ENCODE data around the gene SLX9. TPM values are rescaled to one million over a fixed set of nuclear protein-coding genes. Genes with fewer than 3 reads are reported as not detected.

Gene SLX9
- total RNA-seq, 1 experiment from 2014 or later, result 77.2 TPM

DNA sequence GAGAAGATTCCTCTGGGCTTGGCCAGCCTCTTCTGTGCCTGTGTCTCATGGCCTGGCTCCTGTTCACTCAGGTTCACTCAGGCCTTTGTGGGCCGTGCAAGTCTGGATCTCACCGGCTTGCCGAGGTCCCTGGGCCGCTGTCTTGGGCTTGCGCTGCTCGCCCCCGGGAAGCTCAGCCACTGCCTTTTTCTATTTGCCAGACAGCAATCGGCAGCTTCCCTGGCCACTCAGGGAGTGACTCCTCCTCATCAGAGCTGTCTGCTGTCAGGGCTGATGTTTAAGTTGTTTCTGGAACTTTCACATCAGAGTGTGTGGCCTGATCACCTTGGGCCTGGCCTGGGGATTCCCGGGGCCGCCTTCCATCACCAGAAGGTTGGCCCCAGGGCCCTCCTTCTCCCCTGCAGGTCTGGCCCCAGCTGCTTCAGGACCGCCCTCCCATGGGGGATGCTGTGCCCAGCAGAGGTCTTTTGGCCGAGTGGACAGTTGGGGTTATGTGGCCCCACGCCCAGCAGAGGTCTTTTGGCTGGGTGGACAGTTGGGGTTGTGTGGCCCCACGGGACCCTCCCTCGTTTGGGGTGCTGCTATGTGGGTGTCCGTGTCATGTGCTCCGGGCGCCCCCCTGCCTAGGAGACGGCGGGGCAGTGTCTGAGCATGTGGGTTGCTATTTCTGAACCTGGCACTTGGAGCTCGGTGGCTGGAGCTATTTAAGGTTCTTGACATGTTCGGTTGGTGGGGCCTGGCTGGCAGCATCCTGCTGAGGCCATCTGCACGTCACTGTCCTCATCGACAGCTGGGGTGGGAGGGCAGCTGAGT lies 12.5 kb downstream of the SLX9 start:
- DNase-seq (ENCODE audit: low spot score) (no peak), ATAC-seq (no peak)
- Mint-ChIP-seq H3K9me3 (no peaks in the 10 kb centered on the region), H3K4me1 (0 out of 2 replicates have a peak, but pooled peaks cover 2% of the 10 kb centered on the region), H3K4me3 (no peak overlapping the region), H3K27me3 (ENCODE audit: low read depth) (no peaks in the 10 kb centered on the region), H3K27ac (no peak overlapping the region), H3K36me3 (peaks cover 18% of the 10 kb centered on the region)
- ChIA-PET POLR2A (no interaction called here), CTCF (interaction anchor here (0.8 to 1.9 kb wide), 3 partner anchors 20 to 186 kb away, joined by 3 to 6 read pairs (median 4); no protein-coding TSS in a partner anchor)
- TF ChIP-seq JUN (CRISPR knock-in tag; IDR thresholded peaks at IDR 0.05) (no peak), ZNF219 (CRISPR knock-in tag; IDR thresholded peaks at IDR 0.05; ENCODE audit: borderline replicate concordance) (no peak), MXD4 (CRISPR knock-in tag; IDR thresholded peaks at IDR 0.05; ENCODE audit: borderline replicate concordance) (no peak), FOXK1 (CRISPR knock-in tag; IDR thresholded peaks at IDR 0.05) (no peak), NR1H2 (CRISPR knock-in tag; IDR thresholded peaks at IDR 0.05) (no peak), KAT7 (CRISPR knock-in tag; IDR thresholded peaks at IDR 0.05; ENCODE audit: borderline replicate concordance) (no peak), CBFB (CRISPR knock-in tag; IDR thresholded peaks at IDR 0.05; ENCODE audit: low read depth) (no peak), ZNF512 (CRISPR knock-in tag; IDR thresholded peaks at IDR 0.05; ENCODE audit: borderline replicate concordance) (no peak), ELF4 (CRISPR knock-in tag; IDR thresholded peaks at IDR 0.05; ENCODE audit: low read depth) (no peak), ZNF396 (CRISPR knock-in tag; IDR thresholded peaks at IDR 0.05; ENCODE audit: borderline replicate concordance) (no peak), JAZF1 (CRISPR knock-in tag; IDR thresholded peaks at IDR 0.05) (no peak), E2F1 (CRISPR knock-in tag; IDR thresholded peaks at IDR 0.05) (no peak)
- TF ChIP-seq, protein P1, sequence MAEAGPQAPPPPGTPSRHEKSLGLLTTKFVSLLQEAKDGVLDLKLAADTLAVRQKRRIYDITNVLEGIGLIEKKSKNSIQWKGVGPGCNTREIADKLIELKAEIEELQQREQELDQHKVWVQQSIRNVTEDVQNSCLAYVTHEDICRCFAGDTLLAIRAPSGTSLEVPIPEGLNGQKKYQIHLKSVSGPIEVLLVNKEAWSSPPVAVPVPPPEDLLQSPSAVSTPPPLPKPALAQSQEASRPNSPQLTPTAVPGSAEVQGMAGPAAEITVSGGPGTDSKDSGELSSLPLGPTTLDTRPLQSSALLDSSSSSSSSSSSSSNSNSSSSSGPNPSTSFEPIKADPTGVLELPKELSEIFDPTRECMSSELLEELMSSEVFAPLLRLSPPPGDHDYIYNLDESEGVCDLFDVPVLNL (CRISPR knock-in tag; IDR thresholded peaks at IDR 0.05; ENCODE audit: borderline replicate concordance, low read depth), result no peak
- TF ChIP-seq, protein P2, sequence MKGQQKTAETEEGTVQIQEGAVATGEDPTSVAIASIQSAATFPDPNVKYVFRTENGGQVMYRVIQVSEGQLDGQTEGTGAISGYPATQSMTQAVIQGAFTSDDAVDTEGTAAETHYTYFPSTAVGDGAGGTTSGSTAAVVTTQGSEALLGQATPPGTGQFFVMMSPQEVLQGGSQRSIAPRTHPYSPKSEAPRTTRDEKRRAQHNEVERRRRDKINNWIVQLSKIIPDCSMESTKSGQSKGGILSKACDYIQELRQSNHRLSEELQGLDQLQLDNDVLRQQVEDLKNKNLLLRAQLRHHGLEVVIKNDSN (CRISPR knock-in tag; IDR thresholded peaks at IDR 0.05), result no peak
- TF ChIP-seq, protein P3, sequence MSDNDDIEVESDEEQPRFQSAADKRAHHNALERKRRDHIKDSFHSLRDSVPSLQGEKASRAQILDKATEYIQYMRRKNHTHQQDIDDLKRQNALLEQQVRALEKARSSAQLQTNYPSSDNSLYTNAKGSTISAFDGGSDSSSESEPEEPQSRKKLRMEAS (CRISPR knock-in tag; IDR thresholded peaks at IDR 0.05), result no peak

DNA sequence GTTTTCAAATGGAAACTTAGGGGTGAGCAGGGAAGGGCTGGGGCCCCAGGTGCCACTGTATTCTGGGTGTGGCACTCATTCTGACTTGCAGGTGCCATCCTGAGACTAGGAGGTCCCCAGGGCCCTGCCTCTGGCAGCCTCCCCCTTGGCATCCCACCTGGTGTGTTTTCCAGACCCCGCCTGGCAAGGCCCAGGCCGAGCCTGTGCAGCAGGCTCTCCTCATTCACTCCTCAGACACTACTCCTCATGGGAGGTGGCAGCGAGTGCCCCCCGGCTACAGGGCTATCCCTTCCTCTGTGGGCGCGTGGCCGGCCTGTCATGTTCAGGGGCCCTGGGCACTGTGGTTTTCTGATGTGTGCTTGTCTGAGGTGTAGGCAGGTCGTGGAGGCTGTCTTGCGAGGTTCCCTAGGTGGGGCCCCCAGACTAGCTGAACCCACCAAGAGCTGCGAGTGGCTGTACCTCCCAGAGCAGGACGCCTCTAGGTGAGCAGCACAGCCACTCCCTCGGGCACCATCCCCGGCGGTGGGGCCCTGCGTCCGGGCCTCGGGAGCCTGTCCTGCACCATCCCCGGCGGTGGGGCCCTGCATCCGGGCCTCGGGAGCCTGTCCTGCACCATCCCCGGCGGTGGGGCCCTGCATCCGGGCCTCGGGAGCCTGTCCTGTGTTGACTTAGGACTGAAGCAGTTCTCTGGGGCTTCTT lies 13.2 kb downstream of the SLX9 start:
- Mint-ChIP-seq H3K4me1 (0 out of 2 replicates have a peak, but pooled peaks cover 2% of the 10 kb centered on the region), H3K9me3 (no peaks in the 10 kb centered on the region), H3K27ac (no peak overlapping the region), H3K36me3 (peaks cover 18% of the 10 kb centered on the region), H3K4me3 (no peak overlapping the region), H3K27me3 (ENCODE audit: low read depth) (no peaks in the 10 kb centered on the region)
- POLR2A ChIA-PET, result interaction anchor here (0.5 kb wide), 1 partner anchor 593 kb away, joined by 3 read pairs; no protein-coding TSS in a partner anchor
- ATAC-seq, result no peak
- CTCF ChIA-PET, result interaction anchor here (1.5 to 1.9 kb wide), 2 partner anchors 19 to 185 kb away, joined by 4 to 6 read pairs; no protein-coding TSS in a partner anchor
- DNase-seq (ENCODE audit: low spot score), result no peak
- no peak for TF ChIP-seq ATF6 (CRISPR knock-in tag; IDR thresholded peaks at IDR 0.05)
- no peak for TF ChIP-seq FOXP4 (CRISPR knock-in tag; IDR thresholded peaks at IDR 0.05)
- TF ChIP-seq ZMAT4 (CRISPR knock-in tag; IDR thresholded peaks at IDR 0.05), result no peak
- no peak for TF ChIP-seq CREM (CRISPR knock-in tag; IDR thresholded peaks at IDR 0.05)
- TF ChIP-seq, protein P4, sequence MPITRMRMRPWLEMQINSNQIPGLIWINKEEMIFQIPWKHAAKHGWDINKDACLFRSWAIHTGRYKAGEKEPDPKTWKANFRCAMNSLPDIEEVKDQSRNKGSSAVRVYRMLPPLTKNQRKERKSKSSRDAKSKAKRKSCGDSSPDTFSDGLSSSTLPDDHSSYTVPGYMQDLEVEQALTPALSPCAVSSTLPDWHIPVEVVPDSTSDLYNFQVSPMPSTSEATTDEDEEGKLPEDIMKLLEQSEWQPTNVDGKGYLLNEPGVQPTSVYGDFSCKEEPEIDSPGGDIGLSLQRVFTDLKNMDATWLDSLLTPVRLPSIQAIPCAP (CRISPR knock-in tag; IDR thresholded peaks at IDR 0.05), result no peak
- no peak for TF ChIP-seq SMAD4 (CRISPR knock-in tag; IDR thresholded peaks at IDR 0.05)
